HCT116 (cell line): Measurements from ENCODE around the gene FANK1. TPM values are rescaled to one million over a fixed set of nuclear protein-coding genes. Genes with fewer than 3 reads are reported as not detected.

Experiments used
- ATAC-seq: fragments of 200-7000 bp; cut with Tn5 transposase; 2 replicates; pipeline ENCODE4 v1.9.1; 2020; ENCODE audit warnings: mild to moderate bottlenecking, moderate library complexity
- BruUV-seq: library from RNA; stranded (reverse); fragments of 400-500 nt; replicated peaks from 2 replicates; lab custom pipeline; 2021; lab: Mats Ljungman, UMichigan
- CTCF ChIA-PET: fragments of 300-600 bp; sonication (Branson Sonifier 250); formaldehyde crosslinking; loops from one replicate; lab custom pipeline; 2021; ENCODE audit warnings: antibody characterized with exemption; lab: Charles Lee
- POLR2A ChIA-PET: fragments of 300-600, 350-600 bp; sonication (Branson Sonifier 250); formaldehyde crosslinking; loops from one replicate; lab custom pipeline; 2021; ENCODE audit warnings: antibody characterized with exemption; lab: Charles Lee
- RAD21 ChIA-PET, 2 experiments: fragments of 300-600 bp; sonication (Branson Sonifier 250); formaldehyde crosslinking; loops; one replicate each; lab custom pipeline; 2023; ENCODE audit warnings: low total read pairs in 2 of 2; ENCODE audit not compliant: uncharacterized antibody in 2 of 2, unreplicated experiment in 2 of 2, low non-redundant PET in 1 of 2; lab: Charles Lee
- DNase-seq: peaks from one replicate; pipeline ENCODE4 v3.0.0-alpha.2; 2010; ENCODE audit warnings: low read depth, low spot score
- H2AFZ ChIP-seq: fragments of 200-600 bp; shearing (Covaris generic), sonication (generic); 2 replicates; pipeline ENCODE4 v1.6.1; 2017; ENCODE audit warnings: low read depth, mixed run types, mixed read lengths, antibody characterized with exemption, low read length; ENCODE audit not compliant: poor library complexity, severe bottlenecking
- H3K27ac ChIP-seq: 2 replicates; pipeline ENCODE4 v1.5.1; 2012; ENCODE audit warnings: low read depth, low read length
- H3K27me3 ChIP-seq: fragments of 200-600 bp; sonication (generic); 2 replicates; pipeline ENCODE4 v1.6.1; 2016; ENCODE audit warnings: mixed run types, low read length, mixed read lengths; ENCODE audit not compliant: insufficient read depth
- H3K36me3 ChIP-seq, 2 experiments: fragments of 200-500 bp in 1 of 2; fragments of 200-600 bp in 1 of 2; sonication (Bioruptor generic) in 1 of 2; sonication (generic) in 1 of 2; 2 replicates each; pipeline versions ENCODE4 v1.5.1 to v1.6.1; 2014 to 2016; ENCODE audit warnings: low read length in 2 of 2, inconsistent platforms in 1 of 2, mixed read lengths in 1 of 2, mixed run types in 1 of 2; ENCODE audit not compliant: insufficient read depth in 2 of 2, control insufficient read depth in 1 of 2
- H3K4me1 ChIP-seq, 2 experiments: fragments of 200-600 bp in 1 of 2; sonication (generic) in 1 of 2; 2 replicates each; pipeline versions ENCODE4 v1.5.1 to v1.6.1; 2012 to 2017; ENCODE audit warnings: low read length in 2 of 2, inconsistent platforms in 1 of 2, mild to moderate bottlenecking in 1 of 2, mixed read lengths in 1 of 2, mixed run types in 1 of 2, moderate library complexity in 1 of 2; ENCODE audit not compliant: insufficient read depth in 2 of 2, control insufficient read depth in 1 of 2
- H3K4me2 ChIP-seq: fragments of 200-600 bp; sonication (generic); 2 replicates; pipeline ENCODE4 v1.6.1; 2017; ENCODE audit warnings: mixed run types, low read length, mixed read lengths
- H3K4me3 ChIP-seq, 2 experiments: fragments of 200-600 bp in 1 of 2; sonication (generic) in 1 of 2; replicated peaks in 1 of 2; 2 replicates each; pipeline ENCODE4 v1.5.1; 2011 to 2016; ENCODE audit warnings: low read length in 2 of 2, control low read depth in 1 of 2, low read depth in 1 of 2, mild to moderate bottlenecking in 1 of 2, mixed read lengths in 1 of 2, mixed run types in 1 of 2
- H3K79me2 ChIP-seq: fragments of 200-600 bp; sonication (generic); 2 replicates; pipeline ENCODE4 v1.6.1; 2017; ENCODE audit warnings: mild to moderate bottlenecking, mixed run types, low read length, moderate library complexity, mixed read lengths; ENCODE audit not compliant: insufficient read depth
- H3K9ac ChIP-seq: fragments of 200-600 bp; sonication (generic); 2 replicates; pipeline ENCODE4 v1.6.1; 2016; ENCODE audit warnings: low read length, mixed read lengths
- H3K9me2 ChIP-seq: fragments of 200-600 bp; sonication (generic), shearing (Covaris generic); 2 replicates; pipeline ENCODE4 v1.6.1; 2017; ENCODE audit warnings: mixed run types, mild to moderate bottlenecking, moderate library complexity; ENCODE audit not compliant: insufficient read depth
- H3K9me3 ChIP-seq, 2 experiments: fragments of 200-500 bp in 1 of 2; fragments of 200-600 bp in 1 of 2; sonication (Bioruptor generic) in 1 of 2; sonication (generic) in 1 of 2; 2 replicates each; pipeline ENCODE4 v1.6.1; 2014 to 2017; ENCODE audit warnings: low read length in 2 of 2, mixed read lengths in 2 of 2, inconsistent platforms in 1 of 2, low read depth in 1 of 2, mild to moderate bottlenecking in 1 of 2, mixed run types in 1 of 2, moderate library complexity in 1 of 2; ENCODE audit not compliant: control insufficient read depth in 1 of 2, insufficient read depth in 1 of 2
- H4K20me1 ChIP-seq: fragments of 200-600 bp; sonication (generic), shearing (Covaris generic); 2 replicates; pipeline ENCODE4 v1.6.1; 2017; ENCODE audit warnings: mixed run types, mild to moderate bottlenecking, moderate library complexity; ENCODE audit not compliant: insufficient read depth
- ATF3 ChIP-seq: IDR thresholded peaks from 2 replicates; pipeline ENCODE4 v1.6.1; 2012
- CBX3 ChIP-seq: IDR thresholded peaks from 2 replicates; pipeline ENCODE4 v1.6.1; 2012; ENCODE audit warnings: low read depth
- CEBPB ChIP-seq: IDR thresholded peaks from 2 replicates; pipeline ENCODE4 v1.6.1; 2012; ENCODE audit warnings: low read depth
- EGR1 ChIP-seq: IDR thresholded peaks from 2 replicates; pipeline ENCODE4 v1.6.1; 2012; ENCODE audit warnings: low read depth
- ELF1 ChIP-seq: IDR thresholded peaks from 2 replicates; pipeline ENCODE4 v1.6.1; 2012; ENCODE audit warnings: low read depth, borderline replicate concordance
- EZH2phosphoT487 ChIP-seq: fragments of 200-600 bp; IDR thresholded peaks from 2 replicates; pipeline ENCODE4 v1.6.1; 2018; ENCODE audit warnings: antibody characterized with exemption, borderline replicate concordance
- FOSL1 ChIP-seq: IDR thresholded peaks from 2 replicates; pipeline ENCODE4 v1.6.1; 2012; ENCODE audit warnings: low read depth
- JUND ChIP-seq: IDR thresholded peaks from 2 replicates; pipeline ENCODE4 v1.6.1; 2012
- POLR2A ChIP-seq: IDR thresholded peaks from 2 replicates; pipeline ENCODE4 v1.7.0; 2011; ENCODE audit warnings: borderline replicate concordance; ENCODE audit not compliant: insufficient read depth, insufficient read length; ENCODE audit errors: extremely low read depth
- POLR2AphosphoS5 ChIP-seq: IDR thresholded peaks from 2 replicates; pipeline ENCODE4 v1.6.1; 2011; ENCODE audit warnings: mild to moderate bottlenecking, low read depth, low read length, moderate library complexity
- RAD21 ChIP-seq: IDR thresholded peaks from 2 replicates; pipeline ENCODE4 v1.6.1; 2012; ENCODE audit warnings: low read depth, mild to moderate bottlenecking
- REST ChIP-seq: IDR thresholded peaks from 2 replicates; pipeline ENCODE4 v1.6.1; 2012; ENCODE audit warnings: low read depth
- SIN3A ChIP-seq: IDR thresholded peaks from 2 replicates; pipeline ENCODE4 v1.6.1; 2012; ENCODE audit warnings: low read depth
- SP1 ChIP-seq: IDR thresholded peaks from 2 replicates; pipeline ENCODE4 v1.6.1; 2012; ENCODE audit warnings: low read depth
- SRF ChIP-seq: IDR thresholded peaks from 2 replicates; pipeline ENCODE4 v1.6.1; 2012; ENCODE audit warnings: low read depth
- TCF7L2 ChIP-seq: IDR thresholded peaks from 2 replicates; pipeline ENCODE4 v1.7.0; 2011; ENCODE audit warnings: borderline replicate concordance, inconsistent platforms; ENCODE audit not compliant: insufficient read depth, insufficient read length; ENCODE audit errors: extremely low read depth
- YY1 ChIP-seq: IDR thresholded peaks from 2 replicates; pipeline ENCODE4 v1.6.1; 2011; ENCODE audit warnings: low read length, low read depth, moderate library complexity, mild to moderate bottlenecking; ENCODE audit not compliant: insufficient replicate concordance; ENCODE audit errors: extremely low read depth
- ZBTB33 ChIP-seq: IDR thresholded peaks from 2 replicates; pipeline ENCODE4 v1.6.1; 2011; ENCODE audit warnings: mild to moderate bottlenecking, low read length, moderate library complexity; ENCODE audit not compliant: insufficient replicate concordance; ENCODE audit errors: extremely low read depth
- ZFX ChIP-seq: fragments of 450-650 bp; IDR thresholded peaks from 2 replicates; pipeline ENCODE4 v1.6.1; 2017
- intact Hi-C: fragments of 100-400 bp; cut with micrococcal nuclease; formaldehyde crosslinking; loops from 2 replicates; pipeline ENCODE4 v1.10.0; 2022
- total RNA-seq: library from RNA; stranded (reverse); gene quantifications from one replicate; pipeline ENCODE4 v1.2.1, GENCODE V29; 2021; ENCODE audit not compliant: unreplicated experiment

The FANK1 gene
- total RNA-seq, 1 experiment from 2014 or later = 5.4 TPM

- Histone ChIP-seq H3K4me1 (no peaks in the 10 kb centered on the region), H3K9me3 (no peaks in the 10 kb centered on the region), H3K36me3 (no peaks in the 10 kb centered on the region), H4K20me1 (no peaks in the 10 kb centered on the region), H3K27ac (no peak overlapping the region), H3K79me2 (no peaks in the 10 kb centered on the region), H3K9me2 (no peaks in the 10 kb centered on the region), H3K27me3 (0 out of 2 replicates have a peak, but pooled peaks cover 5% of the 10 kb centered on the region), H3K9ac (no peak overlapping the region), H3K4me2 (no peak overlapping the region), H2AFZ (no peak overlapping the region), H3K4me3 (no peak overlapping the region)
- CTCF ChIA-PET = interaction anchor here (0.6 to 1.2 kb wide), 2 partner anchors 46 to 523 kb away, joined by 3 to 8 read pairs; no protein-coding TSS in a partner anchor
- no peak for ATAC-seq
- RAD21 ChIA-PET = interaction anchor here in 1 of 2 experiments (1.1 kb wide), 1 partner anchor 46 kb away, joined by 6 read pairs; no protein-coding TSS in a partner anchor
- no TSS peak for BruUV-seq
- no peak for DNase-seq
- intact Hi-C loops = loop anchor here (5.0 kb wide), 3 partner anchors 117 to 1872 kb away; partner anchors contain the start of gene ADAM12
- TF ChIP-seq YY1 = no peak
- TF ChIP-seq POLR2A = no peak
- no peak for TF ChIP-seq POLR2AphosphoS5
- TF ChIP-seq EZH2phosphoT487 = no peak
- no peak for TF ChIP-seq FOSL1
- no peak for TF ChIP-seq ELF1
- TF ChIP-seq ZBTB33 = no peak
- TF ChIP-seq CBX3 = no peak
- no peak for TF ChIP-seq RAD21
- no peak for TF ChIP-seq REST
- no peak for TF ChIP-seq SIN3A
- no peak for TF ChIP-seq ATF3
- no peak for TF ChIP-seq CEBPB
- no peak for TF ChIP-seq TCF7L2
- TF ChIP-seq SRF = no peak
- no peak for TF ChIP-seq SP1
- TF ChIP-seq JUND = no peak
- no peak for TF ChIP-seq EGR1
- no peak for TF ChIP-seq ZFX
- POLR2A ChIA-PET = interaction anchor here (0.6 kb wide), 1 partner anchor 46 kb away, joined by 3 read pairs; no protein-coding TSS in a partner anchor
Observed at GRCh38 chr10:125980521-125981035, 84.2 kb downstream of the FANK1 start.
